ENCODE data around the gene CD52.
A peak's percentile ranks its signal among the peaks of the same experiment; 100 is the strongest.
"Not testable (repeated sequence)": the region's sequence is repeated elsewhere in the genome, so short reads cannot be mapped to it uniquely, and the experiment has no call there.

The CD52 gene

GRCh38 chr1:26306290-26307229, 11.2 kb upstream of the CD52 start, which contains the start of gene UBXN11:
Gene UBXN11, minus strand, starts transcription at chr1:26306636. Its CDS starts 3,753 bp downstream, at chr1:26302883.
- DNase-seq (ENCODE audit: insufficient read length, low spot score) (peak; percentile 90), FAIRE-seq (no peak)
- TF ChIP-seq CTCF (IDR thresholded peaks at IDR 0.05; ENCODE audit: insufficient read depth, missing control alignments), result no peak

DNA sequence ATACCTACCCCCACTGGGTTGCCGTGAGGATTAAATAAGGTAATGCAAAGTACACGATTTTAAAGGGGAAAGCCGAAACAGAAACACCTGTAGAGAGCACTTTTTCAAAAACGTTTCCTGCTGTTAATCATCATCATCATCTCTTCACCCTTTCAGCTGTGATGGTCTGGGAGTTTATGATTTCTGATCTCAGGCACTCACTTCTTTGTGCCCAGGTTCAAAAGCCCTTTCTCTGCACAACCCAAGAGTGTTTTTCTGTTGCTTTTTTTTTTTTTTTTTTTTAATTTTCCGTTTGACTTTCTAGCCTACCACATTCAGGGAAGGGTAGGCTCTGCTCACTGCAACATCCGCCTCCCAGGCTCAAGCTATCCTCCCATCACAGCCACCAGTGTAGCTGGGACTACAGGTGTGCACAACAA, 10.4 kb upstream of the CD52 start:
- no peak for TF ChIP-seq CTCF (IDR thresholded peaks at IDR 0.05; ENCODE audit: insufficient read depth, missing control alignments)
- FAIRE-seq, result no peak
- no peak for DNase-seq (ENCODE audit: insufficient read length, low spot score)

DNA sequence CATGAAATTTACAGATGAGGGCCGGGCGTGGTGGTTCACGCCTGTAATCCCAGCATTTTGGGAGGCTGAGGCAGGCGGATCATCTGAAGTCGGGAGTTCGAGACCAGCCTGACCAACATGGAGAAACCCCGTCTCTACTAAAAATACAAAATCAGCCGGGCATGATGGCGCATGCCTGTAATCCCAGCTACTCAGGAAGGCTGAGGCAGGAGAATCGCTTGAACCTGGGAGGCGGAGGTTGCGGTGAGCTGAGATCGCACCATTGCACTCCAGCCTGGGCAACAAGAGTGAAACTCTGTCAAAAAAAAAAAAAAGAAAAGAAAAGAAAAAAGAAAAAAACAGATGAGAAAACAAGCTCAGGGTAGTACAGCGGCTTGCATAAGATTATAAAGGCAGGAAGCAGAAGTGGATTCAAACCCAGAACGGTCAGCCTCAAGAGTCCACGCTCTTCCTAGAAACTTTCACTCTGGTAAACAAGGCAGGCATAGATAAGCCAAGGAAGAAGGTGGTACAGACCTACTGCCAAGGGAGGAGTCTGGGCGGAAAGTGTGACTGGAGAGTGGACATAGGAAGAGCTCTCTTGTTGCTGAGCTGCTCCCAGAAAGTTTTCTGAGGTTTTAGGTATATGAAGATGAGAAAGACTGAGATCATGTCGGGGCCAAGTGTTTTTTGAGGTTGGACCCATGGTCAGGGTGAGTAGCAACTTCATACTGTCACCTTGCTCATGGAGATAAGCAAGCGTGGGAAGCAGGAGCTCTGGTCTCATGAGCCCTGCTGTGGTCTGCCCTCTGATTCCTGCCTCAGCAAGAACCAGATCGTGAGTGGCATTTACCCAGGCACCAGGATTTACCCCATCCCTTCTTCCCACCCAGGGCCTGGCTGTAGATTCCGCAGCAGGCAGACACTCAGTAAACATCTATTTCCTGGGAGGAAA, 9.5 kb upstream of the CD52 start:
- not testable (repeated sequence) for FAIRE-seq; DNase-seq (ENCODE audit: insufficient read length, low spot score)

DNA sequence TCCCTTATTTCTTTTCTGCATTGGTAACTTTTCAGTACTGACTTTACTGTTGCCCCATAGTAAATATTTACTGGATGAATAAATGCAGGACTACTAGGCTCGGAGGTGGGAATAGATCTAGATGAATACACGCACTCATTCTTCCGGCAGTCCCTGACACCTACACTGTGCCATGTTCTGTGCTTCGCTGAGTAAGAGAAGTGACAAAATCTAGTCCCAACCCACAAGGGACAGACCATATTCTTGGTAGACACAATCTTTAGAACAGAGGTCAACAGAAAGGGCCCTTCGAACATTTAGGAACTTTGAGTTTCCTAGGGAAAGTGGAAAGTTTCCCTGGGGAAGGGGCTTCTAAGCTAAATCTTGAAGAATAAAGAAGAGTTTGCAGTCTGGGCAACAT, 3.3 kb upstream of the CD52 start:
- FAIRE-seq (no peak), DNase-seq (ENCODE audit: insufficient read length, low spot score) (no peak)
- TF ChIP-seq CTCF (IDR thresholded peaks at IDR 0.05; ENCODE audit: insufficient read depth, missing control alignments), result no peak

DNA sequence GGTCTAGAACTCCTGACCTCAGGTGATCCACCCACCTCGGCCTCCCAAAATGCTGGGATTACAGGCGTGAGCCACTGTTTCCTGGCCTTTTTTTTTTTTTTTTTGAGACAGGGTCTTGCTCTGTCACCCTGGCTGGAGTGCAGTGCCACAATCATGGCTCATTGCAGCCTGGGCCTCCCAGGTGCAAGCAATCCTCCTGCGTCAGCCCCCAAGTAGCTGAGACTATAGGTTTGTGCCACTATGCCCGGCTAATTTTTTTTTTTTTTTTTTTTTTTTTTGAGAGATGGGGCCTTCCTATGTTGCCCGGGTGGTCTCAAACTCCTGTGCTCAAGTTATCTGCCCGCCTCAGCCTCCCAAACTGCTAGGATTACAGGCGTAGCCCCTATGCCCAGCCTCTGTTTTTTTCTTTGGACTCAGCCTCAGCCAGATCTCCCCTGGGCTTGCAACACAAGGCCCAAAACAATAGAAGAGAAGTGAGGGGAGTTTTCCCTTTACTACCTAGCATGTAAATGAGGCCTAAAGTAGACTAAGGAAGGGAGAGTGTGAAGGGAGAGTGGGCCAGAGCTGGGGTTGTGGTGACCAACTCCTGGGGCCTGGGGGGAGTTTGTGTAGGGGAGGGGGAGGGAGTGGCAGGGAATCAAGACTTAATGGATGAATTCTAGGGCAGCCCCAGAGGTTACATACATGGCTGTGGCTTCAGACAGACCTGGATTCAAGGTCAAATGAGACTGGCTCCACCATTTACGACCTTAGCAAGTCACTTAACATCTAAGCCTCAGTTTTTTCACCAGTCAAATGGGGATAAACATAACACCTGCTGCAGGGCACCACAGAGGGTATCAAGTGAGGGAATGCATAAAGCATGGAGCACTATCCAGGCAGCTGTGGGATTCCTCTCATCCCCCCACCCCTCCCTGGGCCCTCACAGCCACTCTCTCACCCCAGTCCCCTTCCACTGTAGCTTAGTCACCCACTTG, 1.6 kb upstream of the CD52 start:
- TF ChIP-seq CTCF (IDR thresholded peaks at IDR 0.05; ENCODE audit: insufficient read depth, missing control alignments), result no peak
- FAIRE-seq, result no peak

GRCh38 chr1:26317146-26317545, 612 bp upstream of the CD52 start:
- DNase-seq (ENCODE audit: insufficient read length, low spot score) (no peak), FAIRE-seq (no peak)
- TF ChIP-seq CTCF (IDR thresholded peaks at IDR 0.05; ENCODE audit: insufficient read depth, missing control alignments), result no peak

More for the DNA sequence above, 1.6 kb upstream of the CD52 start:
- DNase-seq (ENCODE audit: insufficient read length, low spot score), result no peak
